ENCODE data around the gene STRA6.

- TF ChIP-seq, protein P1, sequence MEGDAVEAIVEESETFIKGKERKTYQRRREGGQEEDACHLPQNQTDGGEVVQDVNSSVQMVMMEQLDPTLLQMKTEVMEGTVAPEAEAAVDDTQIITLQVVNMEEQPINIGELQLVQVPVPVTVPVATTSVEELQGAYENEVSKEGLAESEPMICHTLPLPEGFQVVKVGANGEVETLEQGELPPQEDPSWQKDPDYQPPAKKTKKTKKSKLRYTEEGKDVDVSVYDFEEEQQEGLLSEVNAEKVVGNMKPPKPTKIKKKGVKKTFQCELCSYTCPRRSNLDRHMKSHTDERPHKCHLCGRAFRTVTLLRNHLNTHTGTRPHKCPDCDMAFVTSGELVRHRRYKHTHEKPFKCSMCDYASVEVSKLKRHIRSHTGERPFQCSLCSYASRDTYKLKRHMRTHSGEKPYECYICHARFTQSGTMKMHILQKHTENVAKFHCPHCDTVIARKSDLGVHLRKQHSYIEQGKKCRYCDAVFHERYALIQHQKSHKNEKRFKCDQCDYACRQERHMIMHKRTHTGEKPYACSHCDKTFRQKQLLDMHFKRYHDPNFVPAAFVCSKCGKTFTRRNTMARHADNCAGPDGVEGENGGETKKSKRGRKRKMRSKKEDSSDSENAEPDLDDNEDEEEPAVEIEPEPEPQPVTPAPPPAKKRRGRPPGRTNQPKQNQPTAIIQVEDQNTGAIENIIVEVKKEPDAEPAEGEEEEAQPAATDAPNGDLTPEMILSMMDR (IDR thresholded peaks at IDR 0.05; ENCODE audit: borderline replicate concordance, extremely low read depth, low read length, poor library complexity, severe bottlenecking), result no peak
- TF ChIP-seq EZH2 (IDR thresholded peaks at IDR 0.05; ENCODE audit: borderline replicate concordance, low read depth, low read length, severe bottlenecking), result no peak
Observed at GRCh38 chr15:74135041-74135565, 67.5 kb downstream of the STRA6 start.

Data from DND-41 (cell line).